COLO668 (cell line): ENCODE measurements around the gene THRSP.
A peak's percentile ranks its signal among the peaks of the same experiment; 100 is the strongest.
"Not testable (repeated sequence)": the region's sequence is repeated elsewhere in the genome, so short reads cannot be mapped to it uniquely, and the experiment has no call there.

Source experiments
- DNase-seq: peaks from one replicate; lab custom pipeline; 2025; ENCODE audit not compliant: unreplicated experiment; lab: John Stamatoyannopoulos, UW

THRSP gene, protein sequence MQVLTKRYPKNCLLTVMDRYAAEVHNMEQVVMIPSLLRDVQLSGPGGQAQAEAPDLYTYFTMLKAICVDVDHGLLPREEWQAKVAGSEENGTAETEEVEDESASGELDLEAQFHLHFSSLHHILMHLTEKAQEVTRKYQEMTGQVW

DNA sequence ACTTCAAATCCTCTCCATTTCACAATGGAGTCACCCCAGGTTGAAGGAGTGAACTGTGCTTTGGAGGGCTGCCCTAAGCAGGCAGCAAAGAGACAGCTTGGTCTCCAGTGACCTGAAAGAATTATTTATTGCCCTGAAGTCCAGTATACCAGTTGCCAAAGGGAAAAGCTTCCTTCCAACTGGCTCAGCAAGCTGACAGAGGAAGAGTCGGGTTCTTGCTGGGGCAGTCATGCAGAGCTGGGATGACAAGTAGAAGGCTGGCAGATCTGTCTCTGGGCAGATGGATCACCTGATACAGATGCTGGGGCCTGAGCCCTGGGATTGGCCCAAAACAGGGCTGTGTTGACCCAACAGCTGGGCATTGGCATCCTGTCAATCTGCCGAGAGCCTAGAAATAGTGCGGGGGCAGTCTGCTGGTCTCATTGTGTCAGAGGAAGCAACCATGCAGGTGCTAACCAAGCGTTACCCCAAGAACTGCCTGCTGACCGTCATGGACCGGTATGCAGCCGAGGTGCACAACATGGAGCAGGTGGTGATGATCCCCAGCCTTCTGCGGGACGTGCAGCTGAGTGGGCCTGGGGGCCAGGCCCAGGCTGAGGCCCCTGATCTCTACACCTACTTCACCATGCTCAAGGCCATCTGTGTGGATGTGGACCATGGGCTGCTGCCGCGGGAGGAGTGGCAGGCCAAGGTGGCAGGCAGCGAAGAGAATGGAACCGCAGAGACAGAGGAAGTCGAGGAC is at the start of gene THRSP:
THRSP (plus strand) TSS at position 422 of the 742 bp plus-strand sequence; CDS start at position 443, 21 bp downstream.
- no peak for DNase-seq

DNA sequence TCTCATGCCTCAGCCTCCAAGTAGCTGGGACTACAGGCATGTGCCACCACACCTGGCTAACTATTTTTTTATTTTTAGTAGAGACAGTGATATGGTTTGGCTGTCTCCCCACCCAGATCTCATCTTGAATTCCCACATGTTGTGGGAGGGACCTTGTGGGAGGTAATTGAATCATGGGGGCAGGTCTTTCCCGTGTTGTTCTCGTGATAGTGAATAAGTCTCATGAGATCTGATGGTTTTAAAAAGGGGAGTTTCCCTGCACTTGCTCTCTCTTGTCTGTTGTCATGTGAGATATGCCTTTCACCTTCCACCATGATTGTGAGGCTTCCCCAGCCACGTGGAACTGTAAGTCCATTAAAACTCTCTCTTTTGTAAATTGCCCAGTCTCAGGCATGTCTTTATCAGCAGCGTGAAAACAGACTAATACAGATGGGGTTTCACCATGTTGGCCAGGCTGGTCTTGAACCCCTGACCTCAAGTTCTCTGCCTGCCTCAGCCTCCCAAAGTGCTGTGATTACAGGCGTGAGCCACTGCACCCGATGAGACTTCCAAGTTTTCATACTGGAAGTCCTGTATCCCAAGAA is 48.6 kb upstream of the THRSP start:
- DNase-seq, result not testable (repeated sequence)

DNA sequence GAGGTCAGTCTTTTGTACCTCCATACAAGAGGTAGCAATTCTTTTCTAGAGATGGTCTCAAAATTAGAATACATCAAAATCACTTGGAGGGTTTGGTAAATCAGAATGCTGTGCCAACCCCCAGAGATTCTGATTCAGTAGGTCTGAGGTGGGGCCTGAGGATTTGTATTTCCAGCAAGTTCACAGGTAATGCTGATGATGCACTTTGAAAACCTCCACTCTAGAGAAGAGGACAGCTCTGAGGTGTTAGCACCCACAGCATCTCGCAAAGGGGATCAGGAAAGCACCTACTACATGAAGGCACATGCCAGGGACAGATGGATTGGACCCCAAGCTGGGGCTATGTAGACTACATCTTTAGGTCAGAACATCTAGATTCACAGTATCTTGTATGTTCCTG is 47.8 kb upstream of the THRSP start:
- no peak for DNase-seq

DNA sequence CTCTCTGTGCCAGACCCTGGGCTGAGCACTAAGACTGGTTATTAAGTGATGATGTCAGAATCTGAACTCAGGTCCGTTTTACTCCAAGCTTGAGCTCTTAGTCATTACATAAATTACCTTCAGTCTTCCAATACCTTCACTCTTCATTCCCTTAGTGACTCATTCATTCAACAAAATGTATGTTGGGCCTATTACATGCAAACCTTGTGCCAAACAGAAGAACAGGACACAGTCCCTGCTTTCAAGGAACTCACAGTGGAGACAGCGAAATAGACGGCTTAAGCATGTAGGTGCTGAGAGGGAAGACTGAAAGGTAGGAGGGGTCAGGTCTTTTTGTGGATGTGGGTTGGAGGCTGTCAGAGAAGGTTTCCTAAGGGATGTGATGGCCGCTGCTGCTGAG is 43.9 kb upstream of the THRSP start:
- no peak for DNase-seq

DNA sequence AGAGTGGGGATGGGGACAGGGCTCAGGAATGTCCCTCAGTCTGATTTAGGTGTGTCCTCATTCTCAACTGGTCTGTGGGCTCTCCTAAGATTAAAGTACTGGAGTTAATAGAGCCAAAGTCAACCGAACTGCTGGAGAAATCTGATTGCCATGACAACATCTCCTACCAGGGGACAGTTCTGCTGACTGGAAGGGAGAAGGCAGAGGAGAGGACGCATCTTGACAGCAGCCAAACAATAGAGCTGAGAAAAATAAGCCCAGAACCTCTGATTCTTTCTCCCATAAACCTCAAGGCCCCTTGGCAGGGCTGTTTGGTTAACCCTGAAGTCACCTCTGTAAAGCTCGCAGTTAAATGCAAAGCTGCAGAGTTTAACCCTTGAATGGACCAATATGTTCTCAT is 43.4 kb upstream of the THRSP start:
- DNase-seq, result no peak

DNA sequence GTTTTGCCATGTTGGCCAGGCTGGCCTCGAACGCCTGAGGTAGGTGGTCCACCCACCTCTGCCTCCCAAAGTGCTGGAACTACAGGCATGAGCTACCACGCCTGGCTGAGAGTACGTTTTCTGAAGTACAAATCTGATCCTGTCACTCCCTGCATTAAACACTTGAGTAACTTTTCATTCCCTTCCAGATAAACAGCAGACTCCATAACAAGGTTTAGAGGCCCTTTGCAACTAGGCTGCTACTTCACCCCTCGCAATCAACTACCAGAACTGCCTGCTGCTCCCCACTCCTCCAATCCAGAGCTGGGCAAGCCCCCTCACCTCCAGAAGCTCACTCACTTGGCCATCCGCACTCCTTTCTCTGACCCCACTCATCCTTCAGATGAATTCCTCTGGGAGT is 42.0 kb upstream of the THRSP start:
- no peak for DNase-seq

DNA sequence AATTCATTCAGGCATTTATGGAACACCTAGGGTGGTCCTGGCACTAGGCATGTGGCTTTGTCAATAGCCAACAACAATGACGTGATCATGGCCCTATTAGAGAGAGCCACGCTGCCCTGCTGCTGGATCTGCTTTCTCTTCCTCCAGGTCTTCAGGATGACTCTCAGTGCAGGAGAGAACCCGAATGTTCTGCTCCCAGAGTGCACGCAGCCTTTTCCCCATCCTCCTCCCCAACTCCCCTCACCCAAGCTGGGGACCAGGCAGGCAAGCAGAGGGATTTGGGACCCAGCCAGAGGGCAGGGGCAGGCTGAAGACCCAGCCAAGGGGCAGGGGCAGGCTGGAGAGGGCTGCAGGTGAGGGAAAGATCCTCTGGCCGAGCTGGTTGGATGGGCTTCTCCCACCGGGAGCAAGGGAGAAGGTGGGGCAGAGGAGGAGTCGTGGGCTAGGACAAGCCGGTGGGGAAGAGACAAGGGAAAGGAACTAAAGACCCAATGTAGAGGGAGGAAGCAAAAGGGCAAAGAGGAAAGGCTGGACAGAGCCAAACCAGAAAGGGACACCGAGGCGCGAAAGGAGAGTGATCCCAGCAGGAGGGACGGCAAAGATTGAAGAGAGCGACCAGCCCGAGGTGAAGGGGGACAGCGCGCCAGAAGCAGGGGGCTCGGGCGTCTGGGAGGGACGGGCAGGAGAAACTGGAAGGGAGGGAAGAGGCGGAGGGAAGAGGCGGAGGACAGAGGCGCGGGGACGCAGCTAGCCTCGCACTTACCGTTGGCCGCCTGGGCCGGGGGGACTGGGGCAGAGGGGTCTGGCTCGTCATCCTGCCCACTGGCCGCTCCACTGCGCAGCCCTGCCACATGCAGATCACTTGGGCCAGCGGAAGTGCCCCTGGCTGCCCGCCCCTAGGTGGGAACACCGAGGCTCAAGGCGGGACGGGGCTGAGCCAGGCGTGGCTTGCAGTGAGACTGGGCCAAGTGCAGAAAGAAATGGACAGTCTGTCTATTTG is 41.0 kb upstream of the THRSP start, which contains the start of gene KCTD14:
KCTD14 (minus strand) TSS at position 880 of the 1,000 bp plus-strand sequence; CDS start at position 853, 27 bp downstream.
- DNase-seq, result no peak

DNA sequence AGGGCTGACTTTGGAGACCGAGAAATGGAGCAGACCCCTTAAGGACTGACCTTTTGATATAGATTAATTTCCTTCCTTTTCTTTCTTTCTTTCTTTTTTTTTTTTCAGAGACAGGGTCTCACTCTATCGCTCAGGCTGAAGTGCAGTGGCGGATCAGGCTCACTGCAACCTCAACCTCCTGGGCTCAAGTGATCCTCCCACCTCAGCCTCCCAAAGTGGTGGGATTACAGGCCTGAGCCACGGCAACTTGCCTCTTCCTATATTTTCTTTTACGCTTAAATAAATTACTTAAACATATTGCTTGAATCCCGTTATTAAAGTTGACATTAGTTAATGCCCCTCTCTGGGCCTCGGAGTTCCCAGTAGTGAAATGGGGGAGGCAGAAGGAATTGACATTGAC is 40.2 kb upstream of the THRSP start:
- DNase-seq, result no peak

DNA sequence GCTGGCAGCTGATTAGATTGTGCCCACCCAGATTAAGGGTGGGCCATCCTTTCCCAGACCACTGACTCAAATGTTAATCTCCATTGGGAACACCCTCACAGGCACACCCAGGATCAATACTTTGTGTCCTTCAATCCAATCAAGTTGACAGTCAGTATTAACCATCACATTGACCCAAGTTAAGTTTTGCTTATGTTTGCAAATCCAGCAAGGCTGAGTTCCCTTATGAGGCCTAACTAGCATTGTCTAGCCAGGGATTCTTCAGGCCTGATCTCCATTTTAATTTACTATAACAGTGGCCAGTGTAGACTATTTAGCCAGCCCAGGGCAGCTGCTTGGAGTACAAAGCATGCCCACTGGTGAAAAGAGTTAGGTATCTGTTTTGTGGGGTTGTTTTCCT is 38.3 kb upstream of the THRSP start:
- DNase-seq, result no peak

DNA sequence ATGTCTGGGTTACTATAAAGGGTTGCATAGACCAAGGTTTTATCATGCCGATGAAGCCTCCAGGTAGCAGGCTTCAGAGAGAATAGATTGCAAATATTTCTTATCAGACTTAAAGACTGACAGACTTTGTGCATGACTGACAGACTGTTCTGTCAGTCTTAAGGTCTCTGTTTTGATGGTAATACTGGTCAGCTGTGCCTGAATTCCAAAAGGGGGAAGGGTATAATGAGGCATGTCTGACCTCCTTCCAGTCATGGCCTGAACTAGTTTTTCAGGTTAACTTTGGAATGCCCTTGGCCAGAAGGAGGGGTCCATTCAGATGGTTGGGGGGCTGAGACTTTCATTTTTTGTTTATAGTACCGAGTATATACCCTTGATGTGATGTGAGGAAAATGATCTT is 35.9 kb upstream of the THRSP start:
- DNase-seq, result no peak

DNA sequence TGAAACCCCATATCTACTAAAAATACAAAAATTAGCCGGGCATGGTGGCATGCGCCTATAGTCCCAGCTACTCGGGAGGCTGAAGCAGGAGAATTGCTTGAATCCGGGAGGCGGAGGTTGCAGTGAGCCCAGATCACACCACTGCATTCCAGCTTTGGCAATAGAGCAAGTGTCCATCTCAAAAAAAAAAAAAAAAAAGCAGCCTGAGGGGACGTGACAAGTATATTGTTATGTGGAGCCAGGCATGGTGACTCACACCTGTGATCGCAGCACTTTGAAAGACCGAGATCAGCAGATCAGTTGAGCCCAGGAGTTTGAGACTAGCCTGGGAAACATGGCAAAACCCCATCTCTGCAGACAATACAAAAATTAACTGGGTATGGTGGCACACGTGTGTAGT is 35.2 kb upstream of the THRSP start:
- DNase-seq, result peak; percentile 12

DNA sequence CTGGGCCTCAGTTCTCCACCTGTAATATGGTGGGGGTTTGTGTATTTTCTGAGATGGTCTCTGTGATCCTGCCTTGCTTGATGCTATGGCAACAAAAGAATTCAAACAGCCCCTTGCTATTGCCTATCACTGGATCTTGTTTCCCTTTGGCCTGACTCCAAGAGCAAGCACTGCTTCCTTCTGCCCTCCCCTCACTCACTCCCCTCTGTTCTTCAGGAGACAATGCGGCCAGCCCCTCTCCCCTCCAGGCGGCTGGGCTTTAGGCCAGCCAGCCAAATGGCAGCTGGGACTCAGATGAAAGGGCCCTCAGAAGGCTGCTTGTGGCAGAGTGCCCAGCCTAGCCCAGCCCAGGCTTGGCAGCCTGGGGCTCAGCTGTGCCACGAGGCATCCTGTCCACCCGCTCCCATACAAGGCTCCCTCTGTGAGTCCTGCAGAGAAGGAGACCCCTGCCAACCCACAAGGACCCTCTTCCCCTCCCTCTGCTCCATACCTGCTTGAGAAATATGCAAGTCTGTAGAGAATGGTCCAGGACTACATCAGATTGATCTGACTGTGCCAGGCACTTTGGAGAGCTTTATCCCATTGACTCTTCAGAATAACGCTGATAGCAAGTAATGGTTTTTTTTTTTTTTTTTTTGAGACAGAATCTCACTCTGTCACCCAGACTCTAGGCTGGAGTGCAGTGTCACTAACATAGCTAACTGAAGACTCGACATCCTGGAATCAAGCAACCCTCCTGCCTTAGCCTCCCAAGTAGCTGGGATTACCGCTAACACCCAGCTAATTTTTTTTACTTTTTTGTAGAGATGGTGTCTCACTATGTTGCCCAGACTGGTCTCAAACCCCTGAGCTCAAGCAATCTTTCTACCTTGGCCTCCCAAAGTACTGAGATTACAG is 33.0 kb upstream of the THRSP start:
- DNase-seq, result peak; percentile 85

DNA sequence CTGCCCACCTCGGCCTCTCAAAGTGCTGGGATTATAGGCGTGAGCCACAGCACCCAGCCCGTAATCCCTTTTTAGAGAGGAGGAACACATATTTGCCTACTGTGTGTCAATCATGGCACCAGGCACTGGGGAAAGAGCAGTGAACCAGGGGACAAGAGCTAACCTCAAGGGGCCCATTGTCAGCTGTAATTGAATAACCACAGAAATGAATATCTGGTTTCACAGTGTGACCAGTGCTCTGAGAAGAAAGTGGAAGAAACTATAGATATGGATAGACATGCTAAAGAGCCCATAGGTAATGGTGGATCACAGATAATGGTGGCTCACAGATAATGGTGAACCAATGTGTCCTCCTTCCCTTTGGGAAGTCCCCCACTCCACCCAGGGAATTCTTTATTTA is 32.0 kb upstream of the THRSP start:
- DNase-seq, result no peak

DNA sequence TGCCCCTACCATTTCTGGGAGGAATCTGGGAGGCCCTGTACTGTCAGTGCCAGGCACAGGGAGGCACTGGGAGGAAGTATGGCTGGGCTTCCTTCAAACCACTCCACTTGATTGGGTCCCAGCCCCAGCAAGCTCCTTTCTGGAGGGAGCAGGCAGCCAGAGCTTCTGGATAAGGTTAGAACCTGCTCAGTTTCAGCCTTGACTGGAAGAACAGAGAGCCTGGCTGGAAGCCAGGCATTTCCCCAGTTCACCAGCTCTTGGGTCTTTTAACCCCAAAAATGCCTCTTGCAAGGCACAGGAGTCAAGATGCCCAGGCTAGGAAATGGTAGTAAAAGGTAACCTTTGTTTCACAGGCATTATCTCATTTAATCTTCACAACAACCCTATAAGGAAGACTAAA is 31.6 kb upstream of the THRSP start:
- DNase-seq, result no peak

DNA sequence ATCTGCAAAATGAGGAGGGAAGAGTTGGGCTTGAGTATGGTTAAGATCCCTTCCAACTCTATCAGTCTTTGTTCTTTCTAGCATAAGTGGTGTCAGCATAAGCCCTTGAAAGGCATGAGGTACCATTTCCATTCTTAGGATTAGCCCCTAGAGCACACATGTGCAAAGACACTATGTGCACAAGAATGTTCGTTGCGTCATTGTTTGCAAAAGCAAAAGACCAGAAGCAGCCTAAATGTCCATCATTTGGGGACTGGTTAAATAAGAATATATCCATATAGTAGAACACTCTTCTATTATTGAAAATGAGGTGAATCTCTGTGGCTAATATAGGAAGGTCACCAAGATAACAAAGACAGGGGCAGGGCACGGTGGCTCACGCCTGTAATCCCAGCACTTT is 30.6 kb upstream of the THRSP start:
- DNase-seq, result no peak

DNA sequence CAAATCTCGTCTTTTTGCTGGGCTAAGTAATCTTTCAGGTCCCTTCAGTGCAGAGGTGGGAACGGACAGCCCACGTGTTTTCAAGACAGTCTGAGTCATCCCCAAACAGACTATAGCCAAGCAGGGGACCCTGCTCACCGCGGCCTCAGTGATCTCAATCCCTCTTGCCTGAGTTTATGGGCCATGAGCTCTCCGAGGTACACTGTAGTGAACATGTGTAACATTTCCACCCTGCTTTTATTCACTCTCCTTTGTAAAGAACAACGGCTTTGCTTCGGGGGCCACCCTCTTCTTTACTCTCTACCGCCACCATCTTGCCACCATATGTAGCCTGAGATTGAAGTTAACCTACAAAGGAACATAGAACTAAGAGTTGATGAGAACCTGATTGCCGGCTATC is 29.0 kb upstream of the THRSP start:
- no peak for DNase-seq

DNA sequence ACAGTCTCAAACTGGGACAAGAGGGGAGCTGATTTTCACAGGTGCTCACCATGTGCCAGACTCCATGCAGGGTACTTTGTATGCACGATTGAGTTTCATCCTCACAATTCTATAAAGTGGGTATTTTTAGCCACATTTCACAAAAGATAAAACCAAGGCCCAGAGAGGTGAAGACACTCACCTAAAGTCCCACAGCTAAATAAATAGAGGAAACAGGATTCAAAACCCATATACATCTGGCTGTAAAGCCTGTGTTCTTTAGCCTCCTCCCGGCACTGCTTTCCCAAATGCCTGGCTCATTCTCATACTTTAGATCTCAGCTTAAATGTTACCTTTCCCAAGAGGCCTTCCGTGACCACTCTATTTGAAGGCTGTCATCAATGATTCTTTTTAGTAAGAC is 27.3 kb upstream of the THRSP start:
- DNase-seq, result no peak

DNA sequence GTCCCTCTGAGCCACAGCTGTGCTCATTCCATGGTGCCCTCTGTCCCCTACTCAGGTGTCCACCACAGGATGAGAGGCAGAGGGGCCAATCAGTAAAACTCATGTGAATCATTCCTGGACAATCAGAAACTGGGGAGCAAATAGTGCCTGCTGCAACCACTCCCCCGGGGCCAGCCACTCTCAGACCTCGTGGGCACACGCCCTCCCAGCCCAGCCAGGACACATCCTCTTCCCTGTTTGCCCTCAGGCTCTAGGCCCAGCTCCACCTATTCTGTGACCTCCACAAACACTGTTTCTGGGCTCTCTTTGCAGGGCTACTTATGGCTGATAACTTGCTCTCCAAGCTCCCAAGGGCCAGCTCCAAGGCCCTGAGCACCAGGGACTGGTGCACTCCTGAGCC is 26.6 kb upstream of the THRSP start:
- peak; percentile 36 for DNase-seq

DNA sequence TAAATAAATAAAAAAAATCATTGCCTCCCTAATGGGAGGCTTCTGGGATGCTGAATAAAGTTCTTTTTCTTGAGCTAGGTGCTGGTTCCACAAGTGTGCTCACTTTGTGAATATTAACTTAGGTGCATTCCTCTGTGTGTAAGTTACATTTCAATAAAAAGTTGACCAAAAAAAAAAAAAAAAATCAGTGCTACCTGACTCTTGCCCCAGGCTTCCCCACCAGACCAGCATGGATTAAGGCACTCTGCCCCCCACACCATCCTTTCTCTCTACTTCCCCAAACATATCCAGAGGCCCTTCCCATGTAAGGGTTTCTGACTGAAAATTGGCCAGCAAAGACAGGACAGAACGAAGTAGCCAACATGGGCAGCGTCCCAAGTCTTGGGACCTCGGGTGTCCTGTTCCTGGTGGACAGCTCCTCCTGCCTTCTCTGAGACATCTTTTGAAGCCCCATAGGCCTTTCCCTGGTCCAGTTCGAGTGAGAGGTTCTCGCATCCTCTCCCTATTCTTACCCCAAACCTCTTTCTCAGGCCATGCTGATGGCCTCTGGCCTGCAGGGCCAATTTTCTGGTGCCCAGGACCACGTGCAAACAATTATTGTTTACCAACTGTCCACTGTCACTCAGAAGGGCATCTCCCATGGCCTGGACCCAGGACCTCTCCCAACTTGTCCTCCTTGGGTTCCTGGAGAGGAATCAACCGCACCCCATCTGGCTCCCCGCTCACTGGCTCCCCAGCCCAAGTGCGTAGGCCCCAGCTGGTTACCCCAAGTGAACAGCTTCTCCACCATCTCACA is 25.6 kb upstream of the THRSP start:
- no peak for DNase-seq
